ENCODE results near the gene C6orf62.

Gene C6orf62

DNA sequence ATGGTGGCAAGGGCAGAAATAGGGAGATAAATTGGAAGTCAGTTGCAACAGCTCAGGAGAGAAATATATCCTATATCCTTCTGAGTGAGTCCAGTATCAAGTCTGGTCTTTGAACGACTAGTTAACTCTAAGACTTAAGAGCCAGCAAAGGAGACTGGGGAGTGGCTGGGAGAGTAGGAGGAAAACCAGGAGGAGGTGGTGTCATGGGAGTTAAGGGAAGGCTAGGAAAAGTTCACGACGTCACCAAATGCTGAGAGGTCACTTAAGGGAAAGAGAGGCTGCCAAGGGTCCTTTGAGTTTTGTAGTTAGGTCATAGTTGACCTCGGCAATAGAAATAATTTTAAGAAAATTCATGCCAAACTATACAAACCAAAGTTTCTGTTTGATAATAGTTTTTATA is 27.0 kb downstream of the C6orf62 start (continued):
- TF ChIP-seq ZNF8 (CRISPR knock-in tag; IDR thresholded peaks at IDR 0.05) (no peak), SNAI2 (CRISPR knock-in tag; IDR thresholded peaks at IDR 0.05) (no peak), ZC3H10 (CRISPR knock-in tag; IDR thresholded peaks at IDR 0.05) (no peak), ZNF565 (CRISPR knock-in tag; conservative IDR thresholded peaks at IDR 0.05; ENCODE audit: low read depth) (no peak), RARB (CRISPR knock-in tag; IDR thresholded peaks at IDR 0.05) (no peak), ZFP30 (CRISPR knock-in tag; IDR thresholded peaks at IDR 0.05) (no peak)
- TF ChIP-seq, protein P1, sequence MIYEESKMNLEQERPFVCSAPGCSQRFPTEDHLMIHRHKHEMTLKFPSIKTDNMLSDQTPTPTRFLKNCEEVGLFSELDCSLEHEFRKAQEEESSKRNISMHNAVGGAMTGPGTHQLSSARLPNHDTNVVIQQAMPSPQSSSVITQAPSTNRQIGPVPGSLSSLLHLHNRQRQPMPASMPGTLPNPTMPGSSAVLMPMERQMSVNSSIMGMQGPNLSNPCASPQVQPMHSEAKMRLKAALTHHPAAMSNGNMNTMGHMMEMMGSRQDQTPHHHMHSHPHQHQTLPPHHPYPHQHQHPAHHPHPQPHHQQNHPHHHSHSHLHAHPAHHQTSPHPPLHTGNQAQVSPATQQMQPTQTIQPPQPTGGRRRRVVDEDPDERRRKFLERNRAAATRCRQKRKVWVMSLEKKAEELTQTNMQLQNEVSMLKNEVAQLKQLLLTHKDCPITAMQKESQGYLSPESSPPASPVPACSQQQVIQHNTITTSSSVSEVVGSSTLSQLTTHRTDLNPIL (CRISPR knock-in tag; IDR thresholded peaks at IDR 0.05; ENCODE audit: low read depth) = no peak

DNA sequence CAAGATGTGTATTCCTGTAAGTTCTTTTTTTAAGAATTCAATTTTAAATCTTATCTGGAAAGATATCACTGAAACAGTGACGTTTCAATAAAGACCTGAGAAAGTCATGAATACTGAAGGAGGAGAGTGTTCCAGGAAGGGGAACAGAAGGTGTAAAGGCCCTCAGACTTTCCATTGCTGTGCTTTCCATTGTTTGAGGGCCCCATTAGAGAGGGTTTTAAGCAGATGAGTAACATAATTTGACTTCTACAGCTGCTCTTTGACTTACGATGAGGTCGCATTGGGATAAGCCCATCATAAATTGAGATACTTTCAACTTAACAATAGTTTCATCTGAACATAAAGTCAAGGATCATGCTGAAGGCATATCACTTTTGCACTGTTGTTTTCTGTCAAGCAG is 27.4 kb downstream of the C6orf62 start:
- ATAC-seq = no peak
- TF ChIP-seq ESRRG (CRISPR knock-in tag; IDR thresholded peaks at IDR 0.05) = no peak
- TF ChIP-seq RARB (CRISPR knock-in tag; IDR thresholded peaks at IDR 0.05) = no peak
- TF ChIP-seq, protein P2, sequence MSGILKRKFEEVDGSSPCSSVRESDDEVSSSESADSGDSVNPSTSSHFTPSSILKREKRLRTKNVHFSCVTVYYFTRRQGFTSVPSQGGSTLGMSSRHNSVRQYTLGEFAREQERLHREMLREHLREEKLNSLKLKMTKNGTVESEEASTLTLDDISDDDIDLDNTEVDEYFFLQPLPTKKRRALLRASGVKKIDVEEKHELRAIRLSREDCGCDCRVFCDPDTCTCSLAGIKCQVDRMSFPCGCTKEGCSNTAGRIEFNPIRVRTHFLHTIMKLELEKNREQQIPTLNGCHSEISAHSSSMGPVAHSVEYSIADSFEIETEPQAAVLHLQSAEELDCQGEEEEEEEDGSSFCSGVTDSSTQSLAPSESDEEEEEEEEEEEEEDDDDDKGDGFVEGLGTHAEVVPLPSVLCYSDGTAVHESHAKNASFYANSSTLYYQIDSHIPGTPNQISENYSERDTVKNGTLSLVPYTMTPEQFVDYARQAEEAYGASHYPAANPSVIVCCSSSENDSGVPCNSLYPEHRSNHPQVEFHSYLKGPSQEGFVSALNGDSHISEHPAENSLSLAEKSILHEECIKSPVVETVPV (CRISPR knock-in tag; IDR thresholded peaks at IDR 0.05) = no peak
- no peak for TF ChIP-seq SNAI2 (CRISPR knock-in tag; IDR thresholded peaks at IDR 0.05)
- TF ChIP-seq, protein P1 (CRISPR knock-in tag; IDR thresholded peaks at IDR 0.05; ENCODE audit: low read depth) = no peak
- TF ChIP-seq ZFP3 (CRISPR knock-in tag; IDR thresholded peaks at IDR 0.05) = no peak
- TF ChIP-seq, protein P3, sequence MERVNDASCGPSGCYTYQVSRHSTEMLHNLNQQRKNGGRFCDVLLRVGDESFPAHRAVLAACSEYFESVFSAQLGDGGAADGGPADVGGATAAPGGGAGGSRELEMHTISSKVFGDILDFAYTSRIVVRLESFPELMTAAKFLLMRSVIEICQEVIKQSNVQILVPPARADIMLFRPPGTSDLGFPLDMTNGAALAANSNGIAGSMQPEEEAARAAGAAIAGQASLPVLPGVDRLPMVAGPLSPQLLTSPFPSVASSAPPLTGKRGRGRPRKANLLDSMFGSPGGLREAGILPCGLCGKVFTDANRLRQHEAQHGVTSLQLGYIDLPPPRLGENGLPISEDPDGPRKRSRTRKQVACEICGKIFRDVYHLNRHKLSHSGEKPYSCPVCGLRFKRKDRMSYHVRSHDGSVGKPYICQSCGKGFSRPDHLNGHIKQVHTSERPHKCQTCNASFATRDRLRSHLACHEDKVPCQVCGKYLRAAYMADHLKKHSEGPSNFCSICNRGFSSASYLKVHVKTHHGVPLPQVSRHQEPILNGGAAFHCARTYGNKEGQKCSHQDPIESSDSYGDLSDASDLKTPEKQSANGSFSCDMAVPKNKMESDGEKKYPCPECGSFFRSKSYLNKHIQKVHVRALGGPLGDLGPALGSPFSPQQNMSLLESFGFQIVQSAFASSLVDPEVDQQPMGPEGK (CRISPR knock-in tag; IDR thresholded peaks at IDR 0.05; ENCODE audit: borderline replicate concordance) = no peak
- TF ChIP-seq BACH2 (CRISPR knock-in tag; IDR thresholded peaks at IDR 0.05; ENCODE audit: borderline replicate concordance) = no peak
- no peak for TF ChIP-seq ZNF70 (CRISPR knock-in tag; IDR thresholded peaks at IDR 0.05)

DNA sequence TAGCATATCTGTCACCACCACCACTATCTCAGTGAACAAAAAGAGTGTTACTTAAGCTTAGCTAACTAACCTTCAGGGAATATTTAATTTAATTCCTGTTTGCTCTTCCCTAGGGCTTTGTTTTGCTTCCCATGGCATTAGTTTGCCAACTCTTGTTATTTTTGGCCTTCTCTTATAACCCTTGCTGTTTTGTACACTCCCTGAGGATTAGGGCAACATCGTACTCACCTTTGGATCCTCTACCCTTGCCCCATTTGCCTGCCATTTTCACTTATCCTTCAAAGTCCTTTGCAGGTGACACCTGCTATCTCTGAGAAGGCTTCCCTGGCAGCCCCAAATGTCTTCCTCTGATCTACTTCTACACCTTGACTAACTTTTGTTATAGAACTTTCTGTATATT is 28.4 kb downstream of the C6orf62 start:
- TF ChIP-seq CSDC2 (CRISPR knock-in tag; IDR thresholded peaks at IDR 0.05) (no peak), ZNF565 (CRISPR knock-in tag; conservative IDR thresholded peaks at IDR 0.05; ENCODE audit: low read depth) (no peak), TCF4 (CRISPR knock-in tag; IDR thresholded peaks at IDR 0.05; ENCODE audit: borderline replicate concordance) (no peak)
- TF ChIP-seq, protein P4, sequence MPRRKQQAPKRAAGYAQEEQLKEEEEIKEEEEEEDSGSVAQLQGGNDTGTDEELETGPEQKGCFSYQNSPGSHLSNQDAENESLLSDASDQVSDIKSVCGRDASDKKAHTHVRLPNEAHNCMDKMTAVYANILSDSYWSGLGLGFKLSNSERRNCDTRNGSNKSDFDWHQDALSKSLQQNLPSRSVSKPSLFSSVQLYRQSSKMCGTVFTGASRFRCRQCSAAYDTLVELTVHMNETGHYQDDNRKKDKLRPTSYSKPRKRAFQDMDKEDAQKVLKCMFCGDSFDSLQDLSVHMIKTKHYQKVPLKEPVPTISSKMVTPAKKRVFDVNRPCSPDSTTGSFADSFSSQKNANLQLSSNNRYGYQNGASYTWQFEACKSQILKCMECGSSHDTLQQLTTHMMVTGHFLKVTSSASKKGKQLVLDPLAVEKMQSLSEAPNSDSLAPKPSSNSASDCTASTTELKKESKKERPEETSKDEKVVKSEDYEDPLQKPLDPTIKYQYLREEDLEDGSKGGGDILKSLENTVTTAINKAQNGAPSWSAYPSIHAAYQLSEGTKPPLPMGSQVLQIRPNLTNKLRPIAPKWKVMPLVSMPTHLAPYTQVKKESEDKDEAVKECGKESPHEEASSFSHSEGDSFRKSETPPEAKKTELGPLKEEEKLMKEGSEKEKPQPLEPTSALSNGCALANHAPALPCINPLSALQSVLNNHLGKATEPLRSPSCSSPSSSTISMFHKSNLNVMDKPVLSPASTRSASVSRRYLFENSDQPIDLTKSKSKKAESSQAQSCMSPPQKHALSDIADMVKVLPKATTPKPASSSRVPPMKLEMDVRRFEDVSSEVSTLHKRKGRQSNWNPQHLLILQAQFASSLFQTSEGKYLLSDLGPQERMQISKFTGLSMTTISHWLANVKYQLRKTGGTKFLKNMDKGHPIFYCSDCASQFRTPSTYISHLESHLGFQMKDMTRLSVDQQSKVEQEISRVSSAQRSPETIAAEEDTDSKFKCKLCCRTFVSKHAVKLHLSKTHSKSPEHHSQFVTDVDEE (CRISPR knock-in tag; IDR thresholded peaks at IDR 0.05) = no peak
- TF ChIP-seq, protein P2 (CRISPR knock-in tag; IDR thresholded peaks at IDR 0.05) = no peak

DNA sequence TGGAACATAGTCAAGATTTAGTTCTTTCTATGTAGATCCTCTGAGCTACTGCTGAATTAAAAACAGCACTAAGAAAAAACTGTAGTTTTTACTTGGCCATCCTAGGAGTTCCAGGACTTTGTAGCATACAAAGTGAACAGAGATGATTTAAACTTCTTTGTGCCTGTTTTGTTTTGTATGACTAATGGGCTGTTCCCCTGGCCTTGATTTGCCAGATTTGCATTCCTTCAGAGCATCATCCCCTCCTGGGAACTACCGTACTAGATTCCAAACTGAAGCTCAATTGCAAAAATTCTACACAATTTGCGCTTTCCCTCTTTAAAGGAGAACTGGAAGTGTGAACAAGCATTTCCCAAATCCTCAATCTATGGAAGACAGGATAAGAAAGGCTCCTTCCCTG is 29.0 kb downstream of the C6orf62 start:
- no peak for ATAC-seq
- TF ChIP-seq, protein P2 (CRISPR knock-in tag; IDR thresholded peaks at IDR 0.05) = no peak
- TF ChIP-seq, protein P4 (CRISPR knock-in tag; IDR thresholded peaks at IDR 0.05) = no peak
- TF ChIP-seq SNAI2 (CRISPR knock-in tag; IDR thresholded peaks at IDR 0.05) = no peak
- TF ChIP-seq ZNF565 (CRISPR knock-in tag; conservative IDR thresholded peaks at IDR 0.05; ENCODE audit: low read depth) = no peak
- TF ChIP-seq, protein P5, sequence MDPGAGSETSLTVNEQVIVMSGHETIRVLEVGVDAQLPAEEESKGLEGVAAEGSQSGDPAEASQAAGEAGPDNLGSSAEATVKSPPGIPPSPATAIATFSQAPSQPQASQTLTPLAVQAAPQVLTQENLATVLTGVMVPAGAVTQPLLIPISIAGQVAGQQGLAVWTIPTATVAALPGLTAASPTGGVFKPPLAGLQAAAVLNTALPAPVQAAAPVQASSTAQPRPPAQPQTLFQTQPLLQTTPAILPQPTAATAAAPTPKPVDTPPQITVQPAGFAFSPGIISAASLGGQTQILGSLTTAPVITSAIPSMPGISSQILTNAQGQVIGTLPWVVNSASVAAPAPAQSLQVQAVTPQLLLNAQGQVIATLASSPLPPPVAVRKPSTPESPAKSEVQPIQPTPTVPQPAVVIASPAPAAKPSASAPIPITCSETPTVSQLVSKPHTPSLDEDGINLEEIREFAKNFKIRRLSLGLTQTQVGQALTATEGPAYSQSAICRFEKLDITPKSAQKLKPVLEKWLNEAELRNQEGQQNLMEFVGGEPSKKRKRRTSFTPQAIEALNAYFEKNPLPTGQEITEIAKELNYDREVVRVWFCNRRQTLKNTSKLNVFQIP (CRISPR knock-in tag; IDR thresholded peaks at IDR 0.05; ENCODE audit: borderline replicate concordance, low read depth) = no peak

More for the DNA sequence above, 28.4 kb downstream of the C6orf62 start:
- no peak for ATAC-seq

Measured in SK-N-SH treated with all-trans-retinoic acid at 6 μM for 48 hours (cell line).